Ovary (tissue), 3 donors: ENCODE results near the gene NR2F2.
A peak's percentile ranks its signal among the peaks of the same experiment; 100 is the strongest.

Experiments used
- CTCF ChIP-seq, 3 donors: fragments of 450-650 bp in 2 of 3; fragments of 200-600 bp in 1 of 3; IDR thresholded peaks; one replicate each; pipeline versions ENCODE4 v1.5.1 to v1.8.0; 2016 to 2022; ENCODE audit warnings: antibody characterized with exemption in 3 of 3, mild to moderate bottlenecking in 1 of 3
- EP300 ChIP-seq: sonication (generic); formaldehyde crosslinking; IDR thresholded peaks from one replicate; pipeline ENCODE4 v1.6.1; 2017; ENCODE audit warnings: antibody characterized with exemption
- POLR2A ChIP-seq: fragments of 450-650 bp; IDR thresholded peaks from one replicate; pipeline ENCODE4 v1.6.1; 2017; ENCODE audit warnings: antibody characterized with exemption, mild to moderate bottlenecking, moderate library complexity
- donor health status: DM: no; HTN: no; CAD: no.

- TF ChIP-seq EP300 (no peak), CTCF (IDR thresholded peaks at IDR 0.05) (no peak), POLR2A (peak; percentile 28)
Observed at GRCh38 chr15:96322536-96323318, 7.8 kb upstream of the NR2F2 start.
